Measurements from ENCODE around the gene ARHGAP29. TPM values are rescaled to one million over a fixed set of nuclear protein-coding genes. Genes with fewer than 3 reads are reported as not detected.

The ARHGAP29 gene
- total and polyA plus RNA-seq, 2 experiments from 2014 or later: 4.6 to 6.9 TPM

GRCh38 chr1:94160811-94161210 is 76.6 kb downstream of the ARHGAP29 start:
- no peak overlapping the region for H3K4me3 ChIP-seq
- Mint-ChIP-seq H3K27ac (no peak overlapping the region), H3K36me3 (ENCODE audit: low read depth) (no peaks in the 10 kb centered on the region), H3K27me3 (ENCODE audit: insufficient read depth, low read depth, poor library complexity) (no peaks in the 10 kb centered on the region), H3K4me3 (no peak overlapping the region), H3K4me1 (no peaks in the 10 kb centered on the region), H3K9me3 (no peaks in the 10 kb centered on the region)
- TF ChIP-seq POLR2AphosphoS5 (IDR thresholded peaks at IDR 0.05; ENCODE audit: low read depth) (no peak), JUNB (IDR thresholded peaks at IDR 0.05; ENCODE audit: unreplicated experiment) (no peak), ZNF331 (CRISPR knock-in tag; IDR thresholded peaks at IDR 0.05; ENCODE audit: low read depth) (no peak), EZH2phosphoT487 (IDR thresholded peaks at IDR 0.05; ENCODE audit: unreplicated experiment) (no peak)
- TF ChIP-seq, protein P1, sequence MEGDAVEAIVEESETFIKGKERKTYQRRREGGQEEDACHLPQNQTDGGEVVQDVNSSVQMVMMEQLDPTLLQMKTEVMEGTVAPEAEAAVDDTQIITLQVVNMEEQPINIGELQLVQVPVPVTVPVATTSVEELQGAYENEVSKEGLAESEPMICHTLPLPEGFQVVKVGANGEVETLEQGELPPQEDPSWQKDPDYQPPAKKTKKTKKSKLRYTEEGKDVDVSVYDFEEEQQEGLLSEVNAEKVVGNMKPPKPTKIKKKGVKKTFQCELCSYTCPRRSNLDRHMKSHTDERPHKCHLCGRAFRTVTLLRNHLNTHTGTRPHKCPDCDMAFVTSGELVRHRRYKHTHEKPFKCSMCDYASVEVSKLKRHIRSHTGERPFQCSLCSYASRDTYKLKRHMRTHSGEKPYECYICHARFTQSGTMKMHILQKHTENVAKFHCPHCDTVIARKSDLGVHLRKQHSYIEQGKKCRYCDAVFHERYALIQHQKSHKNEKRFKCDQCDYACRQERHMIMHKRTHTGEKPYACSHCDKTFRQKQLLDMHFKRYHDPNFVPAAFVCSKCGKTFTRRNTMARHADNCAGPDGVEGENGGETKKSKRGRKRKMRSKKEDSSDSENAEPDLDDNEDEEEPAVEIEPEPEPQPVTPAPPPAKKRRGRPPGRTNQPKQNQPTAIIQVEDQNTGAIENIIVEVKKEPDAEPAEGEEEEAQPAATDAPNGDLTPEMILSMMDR (conservative IDR thresholded peaks at IDR 0.05; ENCODE audit: low read depth in 2 of 2): no peak
- no peak for ATAC-seq
- H3K27ac ChIP-seq (ENCODE audit: low read depth): no peak overlapping the region
- H3K4me2 ChIP-seq: no peak overlapping the region
- H4K20me1 ChIP-seq (replicated peaks; ENCODE audit: insufficient read depth): no peaks in the 10 kb centered on the region
- H3K27me3 ChIP-seq (ENCODE audit: insufficient read depth): no peaks in the 10 kb centered on the region
- peak; percentile 13 for DNase-seq (ENCODE audit: low spot score)
- H3F3A ChIP-seq (replicated peaks; ENCODE audit: low read depth): no peaks in the 10 kb centered on the region
- H3K79me2 ChIP-seq (replicated peaks; ENCODE audit: insufficient read depth): no peaks in the 10 kb centered on the region
- H3K36me3 ChIP-seq (ENCODE audit: insufficient read depth): no peaks in the 10 kb centered on the region
- H3K4me1 ChIP-seq (ENCODE audit: insufficient read depth): no peaks in the 10 kb centered on the region
- peak overlapping the region; percentile 70; the same call in 1 of the 2 replicates for H2AFZ ChIP-seq
- no peaks in the 10 kb centered on the region for H3K9me2 ChIP-seq (ENCODE audit: insufficient read depth)

DNA sequence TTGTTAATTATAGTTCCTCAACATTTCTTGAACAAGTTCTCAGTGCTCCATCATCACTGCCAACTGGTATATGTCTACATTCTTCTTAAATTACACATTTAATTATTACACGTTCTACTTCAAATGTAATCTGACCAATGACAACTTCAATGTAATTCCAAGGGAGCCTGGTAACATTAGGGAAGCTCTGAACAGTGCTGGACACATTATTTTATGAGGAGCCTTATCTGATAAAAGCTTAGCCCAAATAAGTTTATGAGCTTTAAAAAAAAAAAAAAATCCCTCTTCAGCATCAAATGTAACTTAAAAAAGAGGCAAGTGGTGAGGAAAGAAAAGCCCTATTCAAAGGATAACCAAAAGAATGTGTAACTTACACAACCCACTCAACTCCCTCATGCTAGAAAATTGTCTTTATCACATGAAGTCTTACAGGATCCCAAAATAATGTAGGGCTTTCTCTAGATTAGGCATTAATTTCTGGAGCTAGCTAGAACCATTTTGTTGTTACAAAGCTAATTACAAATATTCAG is 81.2 kb downstream of the ARHGAP29 start:
- H3K36me3 Mint-ChIP-seq (ENCODE audit: low read depth): no peaks in the 10 kb centered on the region
- H3K4me3 Mint-ChIP-seq: no peak overlapping the region
- 0 out of 2 replicates have a peak, but pooled peaks cover 3% of the 10 kb centered on the region for H3K9me2 ChIP-seq (ENCODE audit: insufficient read depth)
- H3K9me3 Mint-ChIP-seq: no peaks in the 10 kb centered on the region
- H3K27me3 Mint-ChIP-seq (ENCODE audit: insufficient read depth, low read depth, poor library complexity): no peaks in the 10 kb centered on the region
- no peak overlapping the region for H3K27ac Mint-ChIP-seq
- H3K4me2 ChIP-seq: no peak overlapping the region
- no peak overlapping the region for H3K4me3 ChIP-seq
- no peak overlapping the region for H3K27ac ChIP-seq (ENCODE audit: low read depth)
- DNase-seq (ENCODE audit: low spot score) (no peak), ATAC-seq (no peak)
- no peaks in the 10 kb centered on the region for H3K27me3 ChIP-seq (ENCODE audit: insufficient read depth)
- H3K4me1 ChIP-seq (ENCODE audit: insufficient read depth): no peaks in the 10 kb centered on the region
- H2AFZ ChIP-seq: no peak overlapping the region
- no peaks in the 10 kb centered on the region for H4K20me1 ChIP-seq (replicated peaks; ENCODE audit: insufficient read depth)
- H3K79me2 ChIP-seq (replicated peaks; ENCODE audit: insufficient read depth): no peaks in the 10 kb centered on the region
- no peaks in the 10 kb centered on the region for H3F3A ChIP-seq (replicated peaks; ENCODE audit: low read depth)
- H3K36me3 ChIP-seq (ENCODE audit: insufficient read depth): no peaks in the 10 kb centered on the region
- H3K4me1 Mint-ChIP-seq: no peaks in the 10 kb centered on the region
- TF ChIP-seq ZNF331 (CRISPR knock-in tag; IDR thresholded peaks at IDR 0.05; ENCODE audit: low read depth) (no peak), ZNF114 (CRISPR knock-in tag; IDR thresholded peaks at IDR 0.05) (no peak), JUNB (IDR thresholded peaks at IDR 0.05; ENCODE audit: unreplicated experiment) (no peak), POLR2AphosphoS5 (IDR thresholded peaks at IDR 0.05; ENCODE audit: low read depth) (no peak), NANOG (IDR thresholded peaks at IDR 0.05; ENCODE audit: borderline replicate concordance) (no peak), CREB1 (CRISPR knock-in tag; IDR thresholded peaks at IDR 0.05; ENCODE audit: low read depth) (no peak), STAT1 (IDR thresholded peaks at IDR 0.05; ENCODE audit: unreplicated experiment) (no peak)
- TF ChIP-seq, protein P2, sequence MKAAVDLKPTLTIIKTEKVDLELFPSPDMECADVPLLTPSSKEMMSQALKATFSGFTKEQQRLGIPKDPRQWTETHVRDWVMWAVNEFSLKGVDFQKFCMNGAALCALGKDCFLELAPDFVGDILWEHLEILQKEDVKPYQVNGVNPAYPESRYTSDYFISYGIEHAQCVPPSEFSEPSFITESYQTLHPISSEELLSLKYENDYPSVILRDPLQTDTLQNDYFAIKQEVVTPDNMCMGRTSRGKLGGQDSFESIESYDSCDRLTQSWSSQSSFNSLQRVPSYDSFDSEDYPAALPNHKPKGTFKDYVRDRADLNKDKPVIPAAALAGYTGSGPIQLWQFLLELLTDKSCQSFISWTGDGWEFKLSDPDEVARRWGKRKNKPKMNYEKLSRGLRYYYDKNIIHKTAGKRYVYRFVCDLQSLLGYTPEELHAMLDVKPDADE (IDR thresholded peaks at IDR 0.05): no peak
- TF ChIP-seq, protein P3, sequence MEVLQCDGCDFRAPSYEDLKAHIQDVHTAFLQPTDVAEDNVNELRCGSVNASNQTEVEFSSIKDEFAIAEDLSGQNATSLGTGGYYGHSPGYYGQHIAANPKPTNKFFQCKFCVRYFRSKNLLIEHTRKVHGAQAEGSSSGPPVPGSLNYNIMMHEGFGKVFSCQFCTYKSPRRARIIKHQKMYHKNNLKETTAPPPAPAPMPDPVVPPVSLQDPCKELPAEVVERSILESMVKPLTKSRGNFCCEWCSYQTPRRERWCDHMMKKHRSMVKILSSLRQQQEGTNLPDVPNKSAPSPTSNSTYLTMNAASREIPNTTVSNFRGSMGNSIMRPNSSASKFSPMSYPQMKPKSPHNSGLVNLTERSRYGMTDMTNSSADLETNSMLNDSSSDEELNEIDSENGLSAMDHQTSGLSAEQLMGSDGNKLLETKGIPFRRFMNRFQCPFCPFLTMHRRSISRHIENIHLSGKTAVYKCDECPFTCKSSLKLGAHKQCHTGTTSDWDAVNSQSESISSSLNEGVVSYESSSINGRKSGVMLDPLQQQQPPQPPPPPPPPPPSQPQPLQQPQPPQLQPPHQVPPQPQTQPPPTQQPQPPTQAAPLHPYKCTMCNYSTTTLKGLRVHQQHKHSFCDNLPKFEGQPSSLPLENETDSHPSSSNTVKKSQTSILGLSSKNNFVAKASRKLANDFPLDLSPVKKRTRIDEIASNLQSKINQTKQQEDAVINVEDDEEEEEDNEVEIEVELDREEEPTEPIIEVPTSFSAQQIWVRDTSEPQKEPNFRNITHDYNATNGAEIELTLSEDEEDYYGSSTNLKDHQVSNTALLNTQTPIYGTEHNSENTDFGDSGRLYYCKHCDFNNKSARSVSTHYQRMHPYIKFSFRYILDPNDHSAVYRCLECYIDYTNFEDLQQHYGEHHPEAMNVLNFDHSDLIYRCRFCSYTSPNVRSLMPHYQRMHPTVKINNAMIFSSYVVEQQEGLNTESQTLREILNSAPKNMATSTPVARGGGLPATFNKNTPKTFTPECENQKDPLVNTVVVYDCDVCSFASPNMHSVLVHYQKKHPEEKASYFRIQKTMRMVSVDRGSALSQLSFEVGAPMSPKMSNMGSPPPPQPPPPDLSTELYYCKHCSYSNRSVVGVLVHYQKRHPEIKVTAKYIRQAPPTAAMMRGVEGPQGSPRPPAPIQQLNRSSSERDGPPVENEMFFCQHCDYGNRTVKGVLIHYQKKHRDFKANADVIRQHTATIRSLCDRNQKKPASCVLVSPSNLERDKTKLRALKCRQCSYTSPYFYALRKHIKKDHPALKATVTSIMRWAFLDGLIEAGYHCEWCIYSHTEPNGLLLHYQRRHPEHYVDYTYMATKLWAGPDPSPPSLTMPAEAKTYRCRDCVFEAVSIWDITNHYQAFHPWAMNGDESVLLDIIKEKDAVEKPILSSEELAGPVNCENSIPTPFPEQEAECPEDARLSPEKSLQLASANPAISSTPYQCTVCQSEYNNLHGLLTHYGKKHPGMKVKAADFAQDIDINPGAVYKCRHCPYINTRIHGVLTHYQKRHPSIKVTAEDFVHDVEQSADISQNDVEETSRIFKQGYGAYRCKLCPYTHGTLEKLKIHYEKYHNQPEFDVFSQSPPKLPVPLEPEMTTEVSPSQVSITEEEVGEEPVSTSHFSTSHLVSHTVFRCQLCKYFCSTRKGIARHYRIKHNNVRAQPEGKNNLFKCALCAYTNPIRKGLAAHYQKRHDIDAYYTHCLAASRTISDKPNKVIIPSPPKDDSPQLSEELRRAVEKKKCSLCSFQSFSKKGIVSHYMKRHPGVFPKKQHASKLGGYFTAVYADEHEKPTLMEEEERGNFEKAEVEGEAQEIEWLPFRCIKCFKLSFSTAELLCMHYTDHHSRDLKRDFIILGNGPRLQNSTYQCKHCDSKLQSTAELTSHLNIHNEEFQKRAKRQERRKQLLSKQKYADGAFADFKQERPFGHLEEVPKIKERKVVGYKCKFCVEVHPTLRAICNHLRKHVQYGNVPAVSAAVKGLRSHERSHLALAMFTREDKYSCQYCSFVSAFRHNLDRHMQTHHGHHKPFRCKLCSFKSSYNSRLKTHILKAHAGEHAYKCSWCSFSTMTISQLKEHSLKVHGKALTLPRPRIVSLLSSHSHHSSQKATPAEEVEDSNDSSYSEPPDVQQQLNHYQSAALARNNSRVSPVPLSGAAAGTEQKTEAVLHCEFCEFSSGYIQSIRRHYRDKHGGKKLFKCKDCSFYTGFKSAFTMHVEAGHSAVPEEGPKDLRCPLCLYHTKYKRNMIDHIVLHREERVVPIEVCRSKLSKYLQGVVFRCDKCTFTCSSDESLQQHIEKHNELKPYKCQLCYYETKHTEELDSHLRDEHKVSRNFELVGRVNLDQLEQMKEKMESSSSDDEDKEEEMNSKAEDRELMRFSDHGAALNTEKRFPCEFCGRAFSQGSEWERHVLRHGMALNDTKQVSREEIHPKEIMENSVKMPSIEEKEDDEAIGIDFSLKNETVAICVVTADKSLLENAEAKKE (CRISPR knock-in tag; IDR thresholded peaks at IDR 0.05): no peak

All from GM23338 (cell line).